GM18517 (cell line): Measurements from ENCODE around the gene ZNF691.
A peak's percentile ranks its signal among the peaks of the same experiment; 100 is the strongest.
"Not testable (repeated sequence)": the region's sequence is repeated elsewhere in the genome, so short reads cannot be mapped to it uniquely, and the experiment has no call there.

Experiments
- ATAC-seq: cut with Tn5 transposase; IDR thresholded peaks from one replicate; pipeline ENCODE4 v1.9.1; 2021; ENCODE audit warnings: mild to moderate bottlenecking, moderate library complexity; ENCODE audit not compliant: unreplicated experiment

Gene ZNF691, protein sequence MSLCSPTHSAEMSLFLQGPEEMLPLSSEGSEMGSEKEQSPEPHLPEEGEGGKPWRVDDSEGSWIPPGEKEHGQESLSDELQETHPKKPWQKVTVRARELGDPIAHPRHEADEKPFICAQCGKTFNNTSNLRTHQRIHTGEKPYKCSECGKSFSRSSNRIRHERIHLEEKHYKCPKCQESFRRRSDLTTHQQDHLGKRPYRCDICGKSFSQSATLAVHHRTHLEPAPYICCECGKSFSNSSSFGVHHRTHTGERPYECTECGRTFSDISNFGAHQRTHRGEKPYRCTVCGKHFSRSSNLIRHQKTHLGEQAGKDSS

DNA sequence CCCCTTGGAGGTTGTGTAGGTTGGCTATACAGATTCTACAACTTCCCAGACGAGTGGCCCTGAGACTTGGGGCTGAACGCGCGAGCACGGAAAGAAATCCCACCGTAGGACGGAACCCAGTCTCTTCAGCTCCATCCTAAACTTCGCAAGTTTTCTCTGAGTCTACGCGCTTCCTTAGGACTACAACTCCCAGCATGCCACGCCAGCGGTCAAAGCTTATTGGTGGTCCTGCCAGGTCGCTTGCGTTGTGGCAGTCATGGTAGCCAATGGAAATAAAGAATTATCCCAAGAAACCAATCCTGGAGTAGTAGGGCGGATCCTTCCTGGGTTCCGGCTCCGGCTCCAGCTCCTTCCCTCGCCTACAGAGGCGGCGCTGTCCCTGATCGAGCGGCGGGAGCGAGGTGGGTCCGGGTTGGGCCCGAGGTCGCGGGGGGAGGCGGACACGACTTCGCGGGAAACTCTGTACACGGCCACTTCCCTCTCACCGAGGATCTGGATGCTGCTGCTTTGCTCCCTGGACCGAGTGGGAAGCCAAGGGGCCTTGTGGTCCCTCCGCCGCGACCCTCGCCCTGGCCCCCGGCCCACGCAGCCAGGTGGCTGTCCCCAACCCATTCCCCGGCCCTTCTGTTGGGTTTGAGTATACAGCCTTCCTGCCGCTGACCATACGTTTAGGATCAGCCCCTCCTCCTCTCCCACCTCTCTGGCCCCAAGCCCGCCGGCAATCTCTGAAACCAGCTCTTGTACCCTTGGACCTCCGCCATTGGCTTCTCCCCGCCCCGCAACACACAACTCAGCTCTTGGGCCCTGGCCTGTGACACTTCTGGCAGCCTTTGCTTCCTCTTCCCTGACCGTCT, at the start of gene ZNF691:
TSS of gene ZNF691 (plus strand) at position 357 of the 854 bp plus-strand sequence. CDS start 3,046 bp downstream, outside the sequence.
- peak; percentile 94 for ATAC-seq

DNA sequence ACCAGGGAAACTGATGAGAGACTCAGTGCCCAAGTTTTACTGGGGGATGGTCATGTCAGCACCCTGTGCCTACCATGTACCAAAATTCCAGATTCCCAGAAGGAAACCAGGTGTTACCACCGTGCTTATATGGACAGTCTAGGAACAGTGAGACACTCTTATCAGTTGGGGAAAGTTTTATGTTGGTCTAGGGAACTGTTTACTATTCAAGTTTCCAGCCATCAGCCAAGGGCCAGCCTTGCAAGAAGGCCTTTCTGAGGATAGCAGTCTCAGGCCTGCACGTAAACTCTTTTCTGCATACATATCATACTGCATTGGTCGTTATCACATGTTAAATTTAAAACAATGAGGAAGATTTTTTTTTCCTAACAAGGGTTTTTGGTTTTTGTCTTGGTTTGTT, 49.0 kb upstream of the ZNF691 start:
- no peak for ATAC-seq

DNA sequence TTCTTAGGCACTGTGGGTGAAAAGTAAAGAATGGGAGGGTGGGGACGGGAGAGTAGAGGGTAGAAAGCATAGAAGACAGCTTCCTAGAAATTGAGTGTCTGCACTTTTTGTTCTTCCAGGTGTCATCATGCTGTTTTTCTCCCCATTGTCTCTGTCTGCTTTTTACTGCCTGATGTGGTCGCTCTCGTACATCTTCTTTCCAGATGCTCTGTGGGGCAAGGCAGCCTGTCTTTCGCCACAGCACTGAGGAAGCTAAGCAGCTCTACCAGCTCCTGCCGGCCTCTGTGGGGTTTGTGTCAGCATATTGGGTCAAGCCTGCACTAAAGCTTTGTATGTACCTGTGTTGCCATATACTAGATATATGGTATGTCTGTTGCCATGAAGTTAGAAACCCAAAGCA, 48.4 kb upstream of the ZNF691 start:
- ATAC-seq: no peak

DNA sequence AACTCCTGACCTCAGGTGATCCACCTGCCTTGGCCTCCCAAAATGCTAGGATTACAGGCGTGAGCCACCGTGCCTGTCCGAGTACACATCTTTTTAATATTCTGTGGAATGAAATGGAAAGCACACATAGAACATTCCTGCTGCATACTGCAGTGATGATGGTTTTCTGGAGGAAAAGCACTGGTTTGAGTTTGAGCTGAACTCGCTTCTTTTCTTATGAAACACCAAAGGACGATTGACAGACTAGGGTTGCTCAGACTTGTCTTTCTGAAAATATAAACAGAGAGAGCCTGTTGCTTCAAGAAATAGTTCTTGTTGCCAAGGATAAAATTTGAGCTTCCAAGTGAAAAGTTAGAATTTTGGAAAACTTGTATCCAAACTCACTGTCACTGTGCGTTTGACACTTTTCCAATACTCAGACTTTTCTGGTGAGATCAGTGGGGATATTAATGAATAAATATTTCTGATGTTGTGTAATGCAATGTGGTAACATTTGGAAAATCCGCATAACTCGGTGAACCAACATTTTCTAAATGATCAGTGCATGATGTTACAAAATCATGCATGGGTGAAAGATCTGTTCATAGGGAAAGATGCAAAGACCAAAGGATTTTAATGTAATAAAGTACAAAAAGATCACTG, 44.5 kb upstream of the ZNF691 start:
- ATAC-seq: no peak

DNA sequence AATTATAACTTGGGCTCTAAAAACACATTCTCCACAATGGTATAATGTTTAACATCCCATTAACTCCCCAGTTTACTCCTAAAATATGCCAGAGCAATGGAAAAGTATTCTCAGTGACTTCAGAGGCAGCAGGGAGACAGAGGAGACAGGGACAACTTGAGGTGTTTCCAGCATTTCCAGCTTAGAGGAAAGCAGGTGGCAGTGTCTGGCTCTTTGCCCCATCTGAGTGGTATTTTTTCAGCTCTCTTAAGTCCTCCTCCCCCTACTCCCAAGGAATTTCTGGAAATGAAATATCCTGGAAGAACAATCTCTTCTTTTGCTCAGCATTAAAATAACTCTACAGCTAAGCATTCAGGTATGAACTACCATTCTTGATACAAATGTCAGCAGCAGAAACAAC, 40.2 kb upstream of the ZNF691 start:
- no peak for ATAC-seq

DNA sequence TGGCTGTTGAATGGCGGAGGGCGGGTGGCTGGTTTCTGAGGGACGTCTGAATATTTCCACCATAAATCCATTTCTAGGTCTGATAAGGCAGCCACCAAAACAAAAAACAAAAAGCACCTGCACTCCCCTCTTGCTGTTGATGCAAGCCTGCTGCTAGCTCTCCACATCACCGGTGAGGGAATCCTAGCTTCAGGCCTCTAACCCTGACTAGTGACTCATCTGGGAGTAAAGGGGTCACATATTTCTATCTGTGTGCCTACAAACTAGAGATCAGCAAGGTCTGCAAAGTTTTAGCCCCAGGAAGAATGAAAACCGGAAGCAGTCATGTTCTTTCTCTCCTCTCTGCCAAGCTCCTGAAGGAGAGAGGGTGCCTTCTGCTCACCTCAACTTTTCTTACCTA, 39.8 kb upstream of the ZNF691 start:
- no peak for ATAC-seq

DNA sequence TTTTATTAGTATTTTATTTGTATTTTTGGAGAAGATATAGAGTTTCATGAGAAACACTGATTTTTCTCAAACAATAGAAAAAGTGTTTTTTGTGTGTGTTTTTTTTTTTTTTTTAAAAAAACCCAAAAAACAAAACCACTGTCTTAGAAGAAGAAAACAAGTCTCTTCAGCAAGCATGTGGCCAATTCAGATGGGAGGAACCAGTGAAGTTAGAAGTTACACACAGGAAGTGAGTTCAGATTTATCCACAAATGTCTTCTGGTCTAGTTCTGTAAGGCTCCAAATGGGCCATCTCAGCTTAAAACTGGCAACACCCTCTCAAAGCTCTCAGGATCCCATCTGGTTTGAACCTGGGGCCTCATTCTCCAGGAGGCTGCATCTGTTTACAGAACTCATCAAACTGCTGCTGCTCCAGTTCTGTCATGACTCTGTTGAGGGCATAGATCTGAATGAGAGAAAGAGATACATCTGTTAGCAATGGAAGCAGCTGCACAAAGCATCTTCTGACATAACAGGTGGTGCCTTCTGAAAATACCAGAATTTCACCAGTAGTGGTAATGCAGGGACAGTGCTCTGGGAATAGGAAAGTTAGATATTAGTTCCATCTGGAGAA, 39.3 kb upstream of the ZNF691 start:
- no peak for ATAC-seq

DNA sequence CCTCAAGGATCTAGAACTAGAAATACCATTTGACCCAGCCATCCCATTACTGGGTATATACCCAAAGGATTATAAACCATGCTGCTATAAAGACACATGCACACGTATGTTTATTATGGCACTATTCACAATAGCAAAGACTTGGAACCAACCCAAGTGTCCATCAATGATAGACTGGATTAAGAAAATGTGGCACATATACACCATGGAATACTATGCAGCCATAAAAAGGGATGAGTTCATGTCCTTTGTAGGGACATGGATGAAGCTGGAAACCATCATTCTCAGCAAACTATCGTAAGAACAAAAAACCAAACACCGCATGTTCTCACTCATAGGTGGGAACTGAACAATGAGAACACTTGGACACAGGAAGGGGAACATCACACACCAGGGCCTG, 31.6 kb upstream of the ZNF691 start:
- ATAC-seq: not testable (repeated sequence)

DNA sequence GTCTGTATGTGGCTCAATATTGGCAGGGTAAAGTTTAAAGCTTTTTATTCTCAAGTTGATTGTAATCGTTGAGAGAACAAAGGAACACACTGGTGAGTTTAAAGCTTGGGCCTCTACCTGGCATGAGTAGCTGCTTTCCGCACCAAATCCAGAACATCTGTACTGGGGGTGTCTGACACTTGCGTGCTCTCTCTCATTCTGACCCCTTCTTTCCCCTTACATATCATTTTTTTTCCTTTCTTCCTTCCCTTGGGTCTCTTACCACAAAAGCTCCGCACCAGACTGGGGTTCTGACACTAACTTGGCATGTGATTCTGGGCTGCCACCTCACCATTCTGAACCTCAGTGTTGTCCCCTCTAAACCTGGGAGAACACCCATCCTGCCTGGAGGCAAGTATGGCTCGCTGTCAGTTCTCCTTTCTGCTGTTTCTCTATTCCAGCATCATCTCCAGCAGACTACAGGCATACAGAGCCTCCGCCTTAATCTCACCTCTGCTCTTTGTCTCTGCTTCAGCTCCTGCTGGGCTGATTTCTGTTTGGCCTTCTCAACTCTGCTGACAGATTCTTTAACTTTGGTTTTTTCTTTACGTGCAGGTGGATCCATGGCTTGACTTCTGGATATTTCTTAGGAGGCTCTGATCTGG, 30.4 kb upstream of the ZNF691 start:
- peak; percentile 16 for ATAC-seq

DNA sequence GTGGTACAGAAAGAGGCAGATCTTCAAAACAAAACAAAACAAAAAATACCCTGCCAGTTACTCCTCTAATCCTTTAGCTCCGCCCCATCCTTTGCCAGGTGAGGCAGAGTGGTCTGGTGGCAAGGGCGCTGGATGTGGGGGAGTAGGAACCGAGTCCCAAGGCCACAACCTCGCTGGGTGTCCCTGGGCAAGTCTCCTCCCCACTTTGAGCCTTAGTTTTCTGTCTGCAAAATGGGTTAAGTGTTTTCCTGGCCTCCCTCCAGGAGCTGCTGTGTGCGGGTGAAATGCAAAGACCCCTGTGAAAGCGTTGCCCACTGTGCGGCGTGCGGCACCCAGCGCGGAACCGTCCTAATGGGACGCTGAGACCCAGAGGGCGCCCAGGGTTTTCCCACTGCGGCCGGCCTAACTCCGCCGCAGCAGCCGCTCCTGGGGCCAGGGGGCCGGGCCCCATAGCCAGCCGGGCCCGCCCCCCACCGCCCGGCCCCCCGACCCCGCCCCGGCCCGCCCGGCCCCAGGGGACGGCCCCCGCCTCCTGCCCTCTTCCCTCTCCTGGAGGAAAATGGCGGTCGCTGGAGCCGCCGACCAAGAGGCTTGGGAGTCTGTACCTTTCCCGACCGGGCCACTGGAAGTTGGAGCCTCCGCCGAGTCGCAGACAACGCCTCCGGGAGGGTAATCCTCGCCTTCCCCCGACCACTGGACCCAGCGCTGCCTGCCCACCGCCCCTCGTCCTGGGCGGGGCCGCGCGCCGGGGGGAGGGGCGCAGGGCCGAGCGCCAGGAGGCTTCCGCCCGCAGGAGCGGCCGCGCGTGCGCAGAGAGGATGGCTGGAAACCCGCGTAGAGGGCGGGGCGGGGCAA, 29.6 kb upstream of the ZNF691 start, which contains the start of the genes ERMAP and SVBP:
TSS of gene ERMAP (plus strand) at position 538 of the 855 bp plus-strand sequence. CDS start 13,327 bp downstream, outside the sequence.
TSS of gene SVBP (minus strand) at position 813 of the 855 bp plus-strand sequence. CDS start 853 bp downstream, outside the sequence.
- peak; percentile 70 for ATAC-seq

DNA sequence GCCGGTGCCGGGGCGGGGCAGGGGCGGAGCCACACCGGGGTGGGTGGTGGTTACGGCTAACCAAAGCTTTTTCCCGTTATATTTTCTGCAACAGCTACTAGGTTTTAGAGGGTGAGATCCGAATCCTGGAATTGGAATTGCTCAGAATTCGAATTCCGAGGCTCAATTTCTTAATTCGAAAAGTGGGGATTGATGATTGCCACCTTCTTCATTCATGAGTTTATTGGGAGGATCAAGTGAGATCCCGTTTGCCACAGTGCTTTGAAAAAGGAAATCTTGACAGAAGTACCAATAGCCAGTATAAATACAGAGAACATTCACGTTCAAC, 29.0 kb upstream of the ZNF691 start:
- no peak for ATAC-seq

DNA sequence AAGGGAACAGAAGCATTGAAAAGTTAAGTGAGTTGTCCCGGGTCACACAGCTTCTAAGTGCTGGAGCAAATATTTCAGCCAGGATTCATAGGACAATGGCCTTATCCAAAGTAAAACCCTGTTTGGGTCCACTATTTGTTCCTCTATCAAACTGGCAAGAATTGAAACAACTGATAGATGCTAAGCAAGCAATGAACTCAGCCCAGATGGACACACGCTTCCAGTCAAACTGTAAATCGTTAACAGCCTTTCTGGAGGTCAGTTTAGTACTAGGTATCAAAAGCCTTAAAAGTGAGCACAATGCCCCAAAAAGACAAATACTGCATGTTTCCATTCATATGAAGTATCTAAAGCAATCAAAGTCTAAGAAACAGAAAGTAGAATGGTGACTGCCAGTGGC, 28.4 kb upstream of the ZNF691 start:
- no peak for ATAC-seq

DNA sequence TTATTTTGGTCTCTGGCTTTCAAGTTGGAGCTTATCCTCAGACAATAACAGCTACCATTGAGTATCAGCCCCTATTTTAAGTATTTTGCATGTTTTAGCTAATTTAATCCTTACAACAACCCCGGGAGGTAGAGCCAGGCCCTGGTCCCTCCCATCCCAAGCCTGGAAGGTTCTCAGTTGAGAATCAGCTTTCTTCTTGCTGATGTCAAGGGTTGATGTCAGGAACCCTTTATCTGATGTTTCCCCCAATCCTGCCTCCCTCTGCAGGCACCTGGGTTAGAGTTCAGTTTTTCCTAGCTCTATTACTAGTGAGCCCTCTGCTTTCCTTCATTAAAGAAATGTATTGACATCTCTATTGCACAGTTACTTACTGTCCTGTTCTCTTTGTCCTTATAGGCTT, 25.6 kb upstream of the ZNF691 start:
- no peak for ATAC-seq

DNA sequence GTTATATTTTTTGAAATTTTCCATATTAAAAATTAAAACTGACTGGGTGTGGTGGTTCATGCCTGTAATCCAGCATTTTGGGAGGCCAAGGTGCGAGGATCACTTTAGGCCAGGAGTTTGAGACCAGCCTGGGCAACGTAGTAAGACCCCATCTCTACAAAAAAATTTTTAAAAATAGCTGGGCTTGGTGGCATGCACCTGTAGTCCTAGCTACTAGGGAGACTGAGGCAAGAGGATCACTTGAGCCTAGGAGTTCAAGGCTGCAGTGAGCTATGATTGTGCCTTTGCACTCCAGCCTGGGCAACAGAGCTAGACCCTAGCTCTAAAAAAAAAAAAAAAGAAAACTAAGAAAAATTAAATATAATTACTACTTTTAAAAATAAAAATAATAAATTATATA, 24.7 kb upstream of the ZNF691 start:
- ATAC-seq: no peak

DNA sequence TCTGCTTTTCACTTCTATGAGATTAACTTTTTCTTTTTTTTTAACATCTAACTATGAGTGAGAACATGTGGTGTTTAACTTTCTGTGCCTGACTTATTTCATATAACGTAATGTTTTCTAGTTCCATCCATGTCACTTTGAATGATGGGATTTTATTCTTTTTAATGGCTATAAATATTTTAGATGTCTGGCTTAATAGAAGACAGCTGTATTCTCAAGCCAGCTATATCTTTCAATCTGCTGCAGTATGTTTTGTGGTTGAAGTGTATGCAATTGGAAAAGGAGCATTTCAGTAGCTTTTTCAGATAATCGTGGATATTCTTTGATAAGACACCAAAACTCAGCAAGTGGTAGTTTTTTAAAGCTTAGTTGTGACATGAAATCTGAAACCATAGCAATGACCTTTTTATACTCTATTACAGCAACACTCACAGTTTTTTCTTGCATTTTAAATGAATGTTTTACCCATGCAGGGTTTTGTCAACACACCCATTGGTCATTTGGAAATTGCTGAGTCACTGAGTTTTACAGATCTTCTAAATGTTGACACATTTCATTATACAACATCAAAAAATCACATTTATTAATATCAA, 23.5 kb upstream of the ZNF691 start:
- ATAC-seq: no peak

DNA sequence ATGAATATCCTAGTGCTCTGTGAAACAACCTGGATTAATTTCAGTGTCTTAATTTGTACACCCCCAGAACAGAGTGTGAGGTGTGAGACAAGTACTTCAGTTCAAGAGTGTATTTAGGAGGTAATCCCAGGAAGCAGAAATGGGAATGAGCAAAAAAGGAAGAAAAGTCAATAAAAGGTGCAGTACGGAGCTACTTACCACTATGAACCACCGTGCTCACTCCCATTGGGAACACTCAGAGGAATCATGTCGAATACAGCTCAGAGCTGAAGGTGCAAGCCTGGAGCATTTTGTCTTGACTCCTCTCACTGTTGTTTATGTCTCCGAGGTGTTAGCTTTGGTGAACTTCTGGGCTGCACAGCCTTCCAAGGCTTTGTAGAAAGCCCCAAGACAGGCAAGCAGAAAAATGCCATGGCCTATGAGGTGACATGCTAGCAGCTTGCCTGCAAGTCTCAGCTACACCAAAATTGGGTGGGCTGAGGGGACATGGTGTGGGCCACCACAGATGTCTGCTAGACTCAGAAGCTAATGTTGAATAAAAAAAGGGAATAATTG, 21.9 kb upstream of the ZNF691 start:
- no peak for ATAC-seq

DNA sequence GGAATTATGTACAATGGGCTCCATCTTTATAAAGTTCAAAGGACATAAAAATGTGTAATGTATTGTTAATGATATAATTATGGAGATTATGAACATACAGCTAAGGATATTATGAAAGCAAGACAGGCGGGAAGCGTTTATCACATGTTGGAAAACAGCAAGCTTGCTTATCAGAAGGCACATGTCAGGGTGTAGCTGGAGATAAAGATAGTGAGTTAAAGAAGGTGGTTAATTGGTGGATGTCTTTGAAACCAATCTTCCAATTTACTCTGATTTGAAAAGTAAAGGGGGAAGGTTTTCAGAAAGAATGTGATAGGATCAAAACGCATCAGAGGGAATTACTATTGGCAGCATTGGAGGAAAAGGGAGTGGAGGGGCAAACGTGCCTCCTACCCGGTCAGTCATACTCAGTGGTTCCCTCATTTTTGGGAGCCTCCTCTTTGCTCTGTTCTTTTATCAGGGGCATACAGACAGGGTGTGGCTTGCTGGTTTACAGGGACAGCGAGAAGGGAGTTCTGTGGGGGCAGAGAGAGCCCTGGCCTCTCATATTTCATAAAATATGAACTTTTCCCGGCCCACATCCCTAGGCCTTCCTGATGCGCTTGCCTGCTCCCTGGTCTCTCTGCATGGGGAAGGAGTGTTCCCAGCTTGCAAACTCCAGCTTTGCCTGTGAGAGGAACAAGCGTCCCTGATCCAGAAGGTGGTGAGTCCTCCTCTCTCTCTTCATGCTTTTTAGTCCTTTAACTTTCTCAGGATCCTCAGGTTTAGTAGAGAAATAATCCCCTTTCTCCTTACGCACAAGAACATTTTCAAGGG, 21.2 kb upstream of the ZNF691 start:
- ATAC-seq: no peak

DNA sequence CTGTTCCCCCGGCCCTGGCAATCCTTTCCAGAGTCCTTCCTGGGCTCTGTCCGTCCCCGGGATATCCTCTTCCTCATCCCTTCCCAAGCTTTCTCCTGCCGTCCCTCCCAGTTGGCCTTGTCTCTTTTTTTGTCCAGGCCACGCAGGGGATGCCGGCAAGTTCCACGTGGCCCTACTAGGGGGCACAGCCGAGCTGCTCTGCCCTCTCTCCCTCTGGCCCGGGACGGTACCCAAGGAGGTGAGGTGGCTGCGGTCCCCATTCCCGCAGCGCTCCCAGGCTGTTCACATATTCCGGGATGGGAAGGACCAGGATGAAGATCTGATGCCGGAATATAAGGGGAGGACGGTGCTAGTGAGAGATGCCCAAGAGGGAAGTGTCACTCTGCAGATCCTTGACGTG, 15.8 kb upstream of the ZNF691 start:
- no peak for ATAC-seq
